ENCODE measurements around the gene SMAD6.
"Not testable (repeated sequence)": the region's sequence is repeated elsewhere in the genome, so short reads cannot be mapped to it uniquely, and the experiment has no call there.

DNA sequence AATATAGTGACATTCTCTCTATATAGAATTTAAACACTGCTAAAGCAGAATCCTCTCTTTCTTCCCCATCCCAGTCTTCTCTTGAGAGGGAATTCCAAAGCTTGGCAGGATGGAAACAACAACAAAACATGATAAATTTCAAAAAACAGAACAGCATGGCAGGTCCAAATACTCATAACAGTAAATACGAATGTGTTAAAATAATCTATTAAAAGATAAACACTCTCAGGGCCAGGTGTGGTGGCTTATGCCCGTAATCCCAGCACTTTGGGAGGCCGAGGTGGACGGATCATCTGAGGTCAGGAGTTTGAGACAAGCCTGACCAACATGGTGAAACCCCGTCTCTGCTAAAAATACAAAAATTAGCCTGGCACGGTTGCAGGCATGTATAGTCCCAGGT, 56.2 kb downstream of the SMAD6 start:
- TF ChIP-seq CTCF, POLR2A (IDR thresholded peaks at IDR 0.05): not testable (repeated sequence)

Data from right lobe of liver (tissue), 4 donors.